ENCODE data around the gene EPHB2.

GRCh38 chr1:22839806-22840205 lies 129.2 kb downstream of the EPHB2 start:
- TF ChIP-seq POLR2AphosphoS5 (IDR thresholded peaks at IDR 0.05; ENCODE audit: low read depth, low read length) (no peak), POLR2A (IDR thresholded peaks at IDR 0.05; ENCODE audit: low read depth, low read length) (no peak), SPI1 (IDR thresholded peaks at IDR 0.05; ENCODE audit: low read depth, low read length) (no peak), TAF1 (IDR thresholded peaks at IDR 0.05; ENCODE audit: low read depth, low read length) (no peak), PAX5 (IDR thresholded peaks at IDR 0.05; ENCODE audit: insufficient read depth, low read length, severe bottlenecking) (no peak)
